ENCODE measurements around the gene TMEM231.
"Not testable (repeated sequence)": the region's sequence is repeated elsewhere in the genome, so short reads cannot be mapped to it uniquely, and the experiment has no call there.

TMEM231 gene, protein sequence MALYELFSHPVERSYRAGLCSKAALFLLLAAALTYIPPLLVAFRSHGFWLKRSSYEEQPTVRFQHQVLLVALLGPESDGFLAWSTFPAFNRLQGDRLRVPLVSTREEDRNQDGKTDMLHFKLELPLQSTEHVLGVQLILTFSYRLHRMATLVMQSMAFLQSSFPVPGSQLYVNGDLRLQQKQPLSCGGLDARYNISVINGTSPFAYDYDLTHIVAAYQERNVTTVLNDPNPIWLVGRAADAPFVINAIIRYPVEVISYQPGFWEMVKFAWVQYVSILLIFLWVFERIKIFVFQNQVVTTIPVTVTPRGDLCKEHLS

DNA sequence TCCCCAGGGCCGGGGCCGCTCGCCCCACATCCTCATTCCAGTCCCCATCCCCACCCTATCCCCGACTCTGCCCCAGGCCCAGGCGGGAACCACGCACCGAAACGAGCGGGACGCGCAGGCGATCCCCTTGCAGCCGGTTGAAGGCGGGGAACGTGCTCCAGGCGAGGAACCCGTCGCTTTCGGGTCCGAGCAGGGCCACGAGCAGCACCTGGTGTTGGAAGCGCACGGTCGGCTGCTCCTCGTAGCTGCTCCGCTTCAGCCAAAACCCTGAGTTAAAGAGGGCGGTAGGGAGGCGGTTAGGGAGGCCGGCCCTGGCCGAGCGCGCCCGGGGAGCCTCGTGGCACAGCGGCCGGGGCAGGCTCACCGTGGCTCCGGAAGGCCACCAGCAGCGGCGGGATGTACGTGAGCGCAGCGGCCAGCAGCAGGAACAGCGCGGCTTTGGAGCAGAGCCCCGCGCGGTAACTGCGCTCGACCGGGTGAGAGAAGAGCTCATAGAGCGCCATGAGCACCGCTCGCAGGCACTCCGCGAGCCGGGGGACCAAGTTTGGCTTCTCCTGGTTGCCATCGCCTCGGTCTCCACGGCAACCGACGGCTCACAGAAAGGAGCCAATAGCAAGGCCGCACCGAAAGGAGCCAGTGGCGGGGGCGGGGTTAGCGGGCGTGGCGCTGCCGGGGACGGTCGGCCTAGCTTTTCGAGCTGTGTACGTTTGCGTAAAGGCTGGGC is at the start of gene TMEM231:
TSS of gene TMEM231 (minus strand) at position 546 of the 724 bp plus-strand sequence. CDS start at position 503, 43 bp downstream.
- peak; percentile 98 for DNase-seq
- ATAC-seq = peak; percentile 96

DNA sequence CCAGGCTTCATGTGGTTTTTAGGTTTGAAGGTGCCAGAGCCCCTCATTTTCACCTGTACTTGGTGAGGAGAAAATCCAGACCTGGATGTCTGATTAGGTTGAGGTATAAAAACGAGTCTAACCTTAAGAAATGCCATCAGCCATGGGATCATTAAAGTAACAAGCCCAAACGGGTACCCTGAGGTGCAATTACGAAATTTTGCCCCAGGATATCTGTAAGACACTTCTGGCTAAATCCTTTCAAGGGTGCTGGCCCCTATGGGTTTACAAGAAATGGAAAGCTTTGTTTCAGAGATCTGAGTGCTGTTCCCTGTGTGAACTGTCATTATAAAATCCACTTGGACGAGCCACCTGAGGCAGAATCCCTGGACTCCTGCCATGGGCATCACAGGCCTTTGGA is 47.2 kb upstream of the TMEM231 start:
- ATAC-seq (no peak), DNase-seq (no peak)

DNA sequence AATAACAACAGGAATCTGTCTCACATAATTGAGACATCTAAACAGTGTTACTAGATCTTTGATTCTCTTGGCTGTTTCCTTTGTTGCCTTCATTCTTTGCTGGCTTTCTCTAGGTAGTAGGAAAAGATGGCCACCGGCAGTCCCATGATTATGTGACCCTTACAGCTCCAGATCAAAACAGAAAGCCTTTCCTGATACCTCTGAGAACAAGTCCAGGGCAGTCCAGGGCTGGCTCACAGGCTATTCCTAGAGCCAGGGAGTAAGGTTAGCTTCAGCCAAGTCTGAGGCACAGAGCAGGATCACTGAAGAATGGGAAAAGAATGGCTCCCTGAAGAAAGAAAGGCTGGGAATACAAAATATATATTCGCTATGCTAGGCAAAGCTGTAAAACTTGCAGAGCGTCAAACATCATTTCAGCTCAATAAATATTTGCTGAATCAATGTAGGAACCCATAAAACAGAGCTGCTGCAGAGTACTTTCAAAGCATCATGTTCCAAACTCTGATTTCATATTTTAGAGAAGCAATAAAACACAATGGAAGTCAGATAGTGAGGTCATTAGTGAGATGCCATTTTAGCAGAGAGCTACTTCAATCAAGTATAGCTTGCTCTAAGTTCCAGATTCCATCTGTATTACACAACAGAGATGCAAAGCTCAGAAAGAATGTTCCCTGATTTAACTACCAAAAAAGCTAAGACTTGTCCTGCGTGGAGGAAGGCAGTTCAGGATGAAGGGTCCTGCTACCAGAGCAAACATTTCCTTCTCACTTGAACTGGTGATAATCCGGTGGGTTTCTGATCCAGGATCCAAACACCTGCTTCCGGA is 43.6 kb upstream of the TMEM231 start:
- DNase-seq (no peak), ATAC-seq (no peak)

DNA sequence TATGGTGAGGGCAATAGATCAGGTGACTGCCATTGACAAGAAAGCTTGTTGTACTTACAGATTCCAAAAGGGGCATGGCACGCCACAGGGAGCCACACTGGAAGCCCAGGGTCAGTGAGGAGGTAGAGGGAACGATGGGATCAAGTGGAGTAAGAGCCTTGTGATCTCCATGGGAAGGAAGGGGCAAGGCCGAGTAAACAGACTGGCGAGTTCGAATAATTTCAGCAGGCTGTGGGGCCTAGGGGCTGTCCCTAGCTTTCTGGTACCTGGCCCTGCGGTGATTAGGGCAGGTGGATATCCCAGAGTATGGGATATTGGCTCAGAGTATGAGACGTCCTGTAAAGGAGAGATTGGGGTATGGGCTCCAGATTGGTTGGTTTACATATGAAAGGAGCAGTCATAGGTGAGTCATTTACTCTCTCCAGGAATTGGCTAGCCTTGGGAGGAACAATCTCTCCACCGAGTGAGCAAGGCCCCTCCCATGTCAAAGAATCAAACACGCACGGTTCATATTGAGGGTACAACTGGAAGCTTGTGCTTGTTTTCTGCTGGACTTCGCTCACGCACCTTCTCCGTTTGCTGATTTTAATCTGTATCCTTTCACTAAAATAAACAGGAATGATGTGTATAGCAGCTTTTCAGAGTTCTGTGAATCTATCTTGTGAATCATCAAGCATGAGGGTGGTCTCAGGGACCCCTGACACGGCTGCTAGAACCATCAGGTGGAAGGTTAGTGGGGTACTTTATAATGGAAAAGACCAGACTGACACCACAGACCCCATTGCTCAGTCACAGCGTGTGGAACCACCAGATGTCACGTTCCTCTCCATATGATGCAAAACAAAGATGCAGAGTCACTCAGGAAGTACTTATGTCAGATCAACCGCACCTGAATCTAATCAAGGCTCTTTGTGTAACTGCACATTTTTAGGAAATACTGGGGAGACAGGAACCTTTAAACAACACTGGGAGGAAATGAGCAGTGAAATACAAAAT is 38.1 kb upstream of the TMEM231 start:
- DNase-seq = no peak
- peak; percentile 73 for ATAC-seq

DNA sequence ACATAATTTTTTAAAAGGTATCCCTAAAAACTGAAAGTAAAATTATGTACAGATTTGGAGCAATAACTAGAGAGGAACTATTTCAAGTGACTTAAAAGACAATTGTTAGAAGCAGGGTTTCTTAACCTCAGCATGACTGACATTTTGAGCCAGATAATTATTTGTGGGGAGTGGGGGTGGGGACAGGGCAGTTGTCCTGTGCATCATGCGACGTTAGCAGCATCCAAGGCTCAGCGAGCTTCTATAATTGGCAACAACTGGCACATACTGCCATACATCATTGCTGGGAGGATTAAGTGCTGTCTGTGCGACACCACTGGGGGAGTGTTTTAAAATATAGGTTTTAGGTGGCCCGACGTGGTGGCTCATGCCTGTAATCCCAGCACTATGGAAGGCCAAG is 37.3 kb upstream of the TMEM231 start:
- DNase-seq (no peak), ATAC-seq (no peak)

DNA sequence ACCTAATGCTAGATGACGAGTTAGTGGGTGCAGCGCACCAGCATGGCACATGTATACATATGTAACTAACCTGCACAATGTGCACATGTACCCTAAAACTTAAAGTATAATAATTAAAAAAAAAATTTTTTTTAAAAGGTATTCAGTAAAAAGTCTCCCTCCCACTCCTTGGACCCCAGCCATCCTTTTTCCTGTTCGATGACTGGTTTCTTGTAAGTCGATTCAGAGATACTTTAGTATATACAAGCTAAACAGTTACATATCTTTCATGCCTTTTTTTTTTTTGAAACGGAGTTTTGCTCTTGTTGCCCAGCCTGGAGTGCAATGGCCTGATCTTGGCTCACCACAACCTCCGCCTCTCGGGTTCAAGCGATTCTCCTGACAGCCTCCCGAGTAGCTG is 35.9 kb upstream of the TMEM231 start:
- not testable (repeated sequence) for DNase-seq, ATAC-seq

DNA sequence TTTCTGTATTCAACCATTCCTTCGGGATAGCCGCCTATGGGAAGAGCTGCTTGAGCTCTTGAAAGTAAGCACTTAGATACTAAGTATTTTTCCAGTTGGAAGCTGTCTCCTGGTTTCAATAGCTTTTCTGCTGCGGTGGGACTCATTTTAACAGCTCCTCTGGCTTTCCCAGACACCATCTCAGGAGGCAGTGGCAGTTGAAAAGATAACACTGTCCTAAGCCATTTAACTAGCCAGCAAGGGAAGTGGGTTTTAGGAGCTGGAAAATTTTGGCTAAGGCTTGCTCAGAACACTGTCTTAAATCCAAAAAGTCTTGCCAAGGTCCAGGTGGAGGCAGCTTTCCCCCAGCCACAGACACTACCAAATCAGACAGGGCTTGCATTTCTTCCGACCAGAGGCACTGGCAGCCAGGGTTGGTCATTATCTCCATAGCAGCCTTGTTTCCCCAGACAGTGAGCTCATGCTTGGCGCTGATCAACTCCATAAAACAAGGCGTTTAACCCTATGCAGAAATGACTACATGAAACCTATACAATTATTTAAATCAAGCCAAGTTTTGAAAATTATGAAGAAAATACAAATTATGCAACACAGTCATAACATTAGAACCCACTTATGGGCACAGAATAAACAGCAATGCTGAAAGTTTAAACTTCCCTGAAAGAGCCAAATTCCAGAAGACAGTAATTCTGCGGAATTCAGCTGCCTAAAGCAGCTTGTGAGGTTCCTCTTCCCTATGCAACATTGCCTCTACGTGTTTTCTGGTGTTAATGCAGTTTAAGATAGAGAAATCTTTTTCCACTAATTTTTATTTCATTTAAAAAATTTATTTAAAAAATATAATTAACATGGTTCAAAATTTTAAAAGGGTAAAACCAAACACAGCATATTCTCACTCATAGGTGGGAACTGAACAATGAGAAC is 35.1 kb upstream of the TMEM231 start:
- DNase-seq (no peak), ATAC-seq (no peak)

DNA sequence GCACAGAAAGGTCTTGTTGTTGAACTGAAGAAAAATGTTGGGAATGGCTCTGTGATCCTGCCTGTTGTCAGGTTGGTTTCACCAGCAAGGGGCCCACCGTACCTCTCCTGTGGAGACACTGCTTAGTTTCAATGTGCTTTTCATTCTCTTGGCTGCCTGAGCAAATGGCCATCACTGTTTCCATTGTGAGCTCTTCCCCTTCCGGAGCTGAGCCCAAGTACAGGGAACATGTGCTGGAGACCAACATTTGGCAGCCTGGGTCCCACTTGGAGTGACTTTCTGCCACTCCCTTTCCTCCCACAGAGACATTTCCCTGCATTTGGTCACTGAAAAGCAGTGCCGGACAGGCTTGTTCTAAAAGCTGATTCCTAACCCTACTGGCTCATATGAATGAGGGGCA is 33.3 kb upstream of the TMEM231 start:
- ATAC-seq = no peak
- no peak for DNase-seq

DNA sequence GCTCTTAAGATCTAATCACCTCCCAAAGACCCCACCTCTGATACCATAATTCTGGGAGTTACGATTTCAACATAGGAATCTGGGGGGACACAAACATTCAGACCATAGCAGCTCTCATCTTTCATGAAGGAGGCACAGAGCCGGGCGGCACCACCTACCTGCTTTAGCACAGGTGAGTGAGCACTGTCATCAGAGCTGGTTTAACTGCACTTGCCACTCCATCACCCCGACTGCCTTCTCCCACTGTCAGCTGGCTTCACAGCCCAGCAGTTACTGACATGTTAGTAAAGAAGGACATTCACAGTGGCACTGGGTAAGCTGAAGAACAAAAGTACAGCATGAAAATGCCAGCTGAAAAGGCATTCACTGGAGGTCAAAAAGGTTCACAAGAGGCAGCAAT is 32.7 kb upstream of the TMEM231 start:
- no peak for ATAC-seq

DNA sequence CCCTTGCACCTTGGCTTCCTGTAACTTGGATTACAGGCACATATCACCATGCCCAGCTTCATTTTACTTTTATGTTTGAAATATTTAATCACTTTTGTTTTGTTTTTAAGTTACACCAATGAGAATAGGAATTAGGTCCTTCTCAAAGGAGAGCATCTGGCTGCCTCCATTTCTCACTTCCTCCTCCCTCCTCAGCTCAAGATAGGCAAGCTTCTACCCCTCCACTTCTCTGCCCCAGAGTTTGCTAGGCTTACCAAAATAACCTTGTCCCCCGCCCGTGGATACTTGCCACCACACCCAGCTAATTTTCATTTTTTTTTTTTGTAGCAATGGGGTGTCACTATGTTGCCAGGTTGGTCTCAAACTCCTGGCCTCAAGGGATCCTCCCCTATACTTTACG is 28.1 kb upstream of the TMEM231 start:
- DNase-seq = no peak
- no peak for ATAC-seq

More for the DNA sequence above, 32.7 kb upstream of the TMEM231 start:
- DNase-seq = no peak

DNA sequence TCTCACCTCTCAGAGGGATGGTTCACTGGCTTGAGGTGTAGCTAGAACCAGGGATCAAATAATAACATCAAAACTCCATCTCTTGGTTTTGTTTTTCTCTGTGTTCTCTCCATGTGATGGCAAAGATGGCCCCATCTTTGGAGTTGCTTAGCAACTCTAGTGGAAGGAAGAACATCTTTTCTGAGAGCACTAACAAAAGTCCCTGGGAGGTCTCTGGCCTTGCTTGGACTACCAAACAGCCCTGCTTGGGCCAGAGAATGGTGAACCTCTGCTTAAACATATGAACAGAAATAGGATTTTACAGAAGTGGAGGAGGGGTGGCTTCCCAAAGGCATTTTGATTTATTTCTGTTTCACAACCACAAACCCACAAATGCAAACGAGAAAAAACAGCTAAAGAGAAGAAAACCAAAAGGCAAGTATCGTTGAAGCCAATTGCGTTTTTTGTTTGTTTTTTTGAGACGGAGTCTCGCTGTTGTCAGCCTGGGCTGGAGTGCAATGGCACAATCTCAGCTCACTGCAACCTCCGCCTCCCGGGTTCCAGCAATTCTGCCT is 23.3 kb upstream of the TMEM231 start:
- no peak for DNase-seq
- ATAC-seq = no peak

DNA sequence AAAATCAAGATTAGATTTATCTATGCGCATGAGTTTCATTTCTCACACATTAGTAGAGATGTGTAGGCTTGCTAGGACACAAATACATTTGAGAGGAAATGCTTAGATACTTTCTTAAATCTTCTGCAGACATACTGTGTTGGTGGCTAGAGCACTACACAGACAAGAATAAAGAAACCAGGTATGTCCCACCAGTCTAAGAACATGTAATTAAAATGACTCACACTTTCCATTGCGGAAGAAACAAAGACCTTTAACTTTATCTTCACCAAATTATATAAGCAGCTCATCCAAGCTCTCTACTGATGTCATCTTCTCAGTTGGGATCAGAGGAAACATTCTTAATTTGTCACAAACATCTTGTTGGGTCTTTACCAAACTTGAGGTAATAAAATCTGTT is 22.7 kb upstream of the TMEM231 start:
- no peak for ATAC-seq

DNA sequence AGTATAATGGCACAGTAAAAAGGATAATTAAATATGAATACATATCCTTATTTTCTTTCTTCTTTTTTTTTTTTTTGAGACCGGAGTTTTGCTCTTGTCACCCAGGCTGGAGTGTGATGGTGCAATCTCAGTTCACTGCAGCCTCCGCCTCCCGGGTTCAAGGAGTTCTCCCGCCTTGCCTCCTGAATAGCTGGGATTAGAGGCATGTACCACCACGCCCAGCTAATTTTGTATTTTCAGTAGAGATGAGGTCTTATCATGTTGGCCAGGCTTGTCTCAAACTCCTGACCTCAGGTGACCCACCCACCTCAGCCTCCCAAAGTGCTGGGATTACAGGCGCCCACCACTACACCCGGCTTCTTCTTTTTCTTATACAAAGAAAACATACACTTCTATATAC is 22.2 kb upstream of the TMEM231 start:
- no peak for DNase-seq
- ATAC-seq = no peak

More for the DNA sequence above, 22.7 kb upstream of the TMEM231 start:
- DNase-seq = no peak

DNA sequence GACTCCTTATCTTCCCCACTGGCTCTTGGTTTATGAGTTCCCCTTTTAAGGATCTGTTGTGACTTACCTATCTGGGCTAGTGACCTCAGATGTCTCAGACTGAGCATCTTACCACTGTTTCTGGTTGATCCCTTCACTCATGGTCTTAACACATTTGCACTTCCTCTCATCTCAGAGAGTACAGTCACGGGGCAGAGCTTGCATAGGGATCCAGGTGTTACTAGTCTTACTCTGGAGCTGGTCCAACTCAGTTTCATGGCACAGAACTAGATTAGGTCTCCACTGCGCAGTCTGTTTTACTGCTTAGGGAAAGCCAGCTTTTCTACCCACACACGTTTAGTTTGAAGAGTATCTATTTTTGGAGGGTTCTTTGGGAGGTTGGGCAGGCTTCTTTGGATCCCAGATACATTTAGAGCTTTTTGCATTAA is 20.3 kb upstream of the TMEM231 start:
- no peak for ATAC-seq
- DNase-seq = no peak

DNA sequence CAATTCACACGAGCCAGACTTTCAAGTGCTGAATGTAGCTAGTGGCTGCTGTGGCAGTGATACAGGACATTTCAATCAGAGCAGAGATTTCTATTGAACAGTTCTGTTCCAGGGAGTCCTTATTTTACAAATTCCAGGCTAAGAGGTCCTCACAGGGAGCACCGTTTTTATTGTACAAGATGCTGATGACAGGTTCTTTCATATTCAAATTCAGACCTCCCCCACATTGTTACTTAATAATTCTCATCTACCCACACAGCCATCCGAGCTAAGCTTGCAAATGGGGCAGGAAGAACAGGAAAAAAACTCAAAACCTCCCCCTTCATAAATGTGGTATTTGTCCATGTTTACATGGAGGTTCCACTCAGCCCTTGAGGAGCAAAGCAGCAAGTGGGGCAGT is 19.9 kb upstream of the TMEM231 start:
- DNase-seq (no peak), ATAC-seq (no peak)

DNA sequence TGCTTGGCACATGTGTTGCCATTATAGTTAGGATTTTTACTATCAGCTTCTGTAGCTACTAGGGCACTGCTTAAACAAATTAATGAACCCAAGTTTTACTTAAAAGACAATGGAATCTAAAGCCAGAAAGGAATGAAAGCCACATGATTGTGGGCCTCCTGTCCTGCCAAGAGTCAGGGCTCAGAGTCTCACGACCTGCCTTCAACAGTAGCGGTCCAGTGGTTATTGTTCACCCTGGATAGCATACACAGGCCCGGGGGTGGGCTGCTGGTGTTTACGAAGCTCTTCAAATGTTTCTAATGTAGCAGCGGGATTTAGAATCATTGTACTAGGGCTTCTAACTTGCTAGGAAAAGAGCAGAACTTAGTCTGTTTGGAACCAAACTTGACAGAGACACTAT is 17.9 kb upstream of the TMEM231 start:
- DNase-seq = no peak
- ATAC-seq = no peak

DNA sequence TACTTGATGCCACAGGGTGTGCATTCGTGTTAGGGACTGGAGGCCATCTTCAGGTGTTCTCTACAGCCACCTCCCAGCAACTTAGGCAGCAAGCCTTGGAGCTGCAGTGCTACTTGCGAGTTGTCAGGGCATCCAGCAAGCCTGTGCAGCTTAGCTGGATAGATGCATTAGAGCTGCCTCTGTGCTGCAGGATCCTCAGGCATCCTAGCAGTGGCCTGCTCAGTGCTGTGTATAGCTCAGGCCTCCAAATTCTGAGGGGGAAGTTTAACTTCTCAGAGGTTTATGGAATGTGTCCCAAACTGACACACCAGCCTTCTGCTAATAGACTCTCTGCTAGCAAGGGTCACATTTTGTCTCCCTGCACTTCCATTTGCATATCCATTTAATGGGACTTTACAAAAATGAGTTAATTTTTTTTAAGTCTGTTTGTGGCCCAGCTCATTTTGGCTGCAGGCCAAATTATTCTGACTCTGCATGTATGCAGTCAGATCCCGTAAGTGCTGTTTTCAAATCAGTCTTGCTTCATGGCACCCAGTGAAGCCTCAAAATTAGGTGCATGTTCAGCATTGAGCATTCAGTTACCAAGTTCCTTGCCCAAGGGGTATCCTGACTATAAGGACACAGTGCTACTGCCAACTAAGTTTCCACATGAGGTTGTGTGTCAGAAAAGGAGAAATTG is 17.0 kb upstream of the TMEM231 start:
- no peak for ATAC-seq

DNA sequence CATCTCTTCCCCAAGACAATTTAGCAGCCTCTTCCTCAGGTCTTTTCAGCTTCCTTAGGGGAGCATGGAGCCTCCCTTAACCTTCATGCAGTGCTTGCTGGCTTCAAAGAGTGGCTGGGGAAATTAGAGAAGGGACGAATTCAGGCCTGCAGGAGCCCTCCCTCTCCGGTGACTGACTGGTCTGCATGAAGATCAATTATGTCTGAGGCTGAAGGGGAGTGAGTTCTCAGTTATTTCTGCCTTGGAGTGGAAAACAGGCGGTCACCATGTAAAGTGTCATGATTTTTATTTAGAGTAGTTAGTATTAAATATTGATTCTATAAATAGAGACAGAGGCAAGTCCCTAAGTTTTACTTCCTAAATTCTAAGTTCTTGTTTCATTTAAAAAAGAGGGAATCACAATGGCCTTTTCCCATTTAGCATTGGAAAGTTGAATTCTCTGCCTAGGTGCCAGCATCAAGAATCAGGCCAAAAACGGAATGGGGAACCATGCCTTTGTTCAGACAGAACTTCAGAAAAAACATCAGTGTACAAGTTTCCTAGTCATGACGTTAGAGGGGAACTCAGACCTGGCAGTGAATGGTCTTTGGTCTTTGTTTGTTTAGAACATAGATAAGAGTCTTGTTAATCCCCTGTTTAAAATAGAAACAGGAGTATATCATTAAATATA is 14.5 kb upstream of the TMEM231 start:
- ATAC-seq = no peak
- no peak for DNase-seq

More for the DNA sequence above, 17.0 kb upstream of the TMEM231 start:
- no peak for DNase-seq

DNA sequence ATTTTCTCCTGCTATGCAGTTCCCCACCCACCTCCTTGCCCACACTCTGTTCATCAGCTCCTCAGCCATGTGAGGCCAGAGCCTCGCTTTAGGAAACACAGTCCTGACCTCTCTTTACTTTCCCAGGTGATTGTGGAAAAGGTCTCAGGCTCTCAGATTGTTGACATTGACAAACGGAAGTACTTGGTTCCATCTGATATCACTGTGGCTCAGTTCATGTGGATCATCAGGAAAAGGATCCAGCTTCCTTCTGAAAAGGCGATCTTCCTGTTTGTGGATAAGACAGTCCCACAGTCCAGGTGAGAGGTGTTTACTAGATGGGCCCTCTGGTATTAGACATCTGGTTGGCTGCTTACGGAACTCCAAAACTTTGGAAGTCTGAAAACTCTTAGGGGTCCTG is 11.9 kb upstream of the TMEM231 start:
- no peak for ATAC-seq

More for the DNA sequence above, 11.9 kb upstream of the TMEM231 start:
- no peak for DNase-seq
